DND-41 (cell line): ENCODE data around the gene VPS37B.

ENCODE experiments used
- ATAC-seq: fragments of 200-7000 bp; cut with Tn5 transposase; 3 replicates; pipeline ENCODE4 v1.9.1; 2021; ENCODE audit warnings: low read depth; ENCODE audit not compliant: insufficient read depth
- DNase-seq: peaks from one replicate; pipeline ENCODE4 v3.0.0-alpha.2; 2020
- H2AFZ ChIP-seq: 2 replicates; pipeline ENCODE4 v1.6.0; 2012; ENCODE audit warnings: low read depth, low read length
- H3K27ac ChIP-seq: 2 replicates; pipeline ENCODE4 v1.5.1; 2012; ENCODE audit warnings: low read length, inconsistent platforms
- H3K27me3 ChIP-seq: fragments of 200-600 bp; sonication (generic); 2 replicates; pipeline ENCODE4 v1.6.0; 2012; ENCODE audit warnings: low read length, mild to moderate bottlenecking, inconsistent platforms; ENCODE audit not compliant: insufficient read depth, poor library complexity
- H3K36me3 ChIP-seq: 2 replicates; pipeline ENCODE4 v1.5.1; 2012; ENCODE audit warnings: low read length, inconsistent platforms; ENCODE audit not compliant: insufficient read depth
- H3K4me1 ChIP-seq: 2 replicates; pipeline ENCODE4 v1.5.1; 2012; ENCODE audit warnings: mild to moderate bottlenecking, low read length; ENCODE audit not compliant: insufficient read depth
- H3K4me2 ChIP-seq: 2 replicates; pipeline ENCODE4 v1.6.0; 2012; ENCODE audit warnings: mild to moderate bottlenecking, moderate library complexity, low read length, inconsistent platforms; ENCODE audit not compliant: insufficient read depth
- H3K4me3 ChIP-seq, 2 experiments: fragments of 200-600 bp in 1 of 2; shearing (Covaris generic) in 1 of 2; 2 replicates each; pipeline ENCODE4 v1.5.1; 2012 to 2016; ENCODE audit warnings: inconsistent platforms in 2 of 2, low read length in 2 of 2, mild to moderate bottlenecking in 2 of 2, low read depth in 1 of 2, moderate library complexity in 1 of 2
- H3K79me2 ChIP-seq: 2 replicates; pipeline ENCODE4 v1.6.0; 2012; ENCODE audit warnings: low read length, inconsistent platforms; ENCODE audit not compliant: insufficient read depth
- H3K9ac ChIP-seq: 2 replicates; pipeline ENCODE4 v1.6.0; 2012; ENCODE audit warnings: low read depth, mild to moderate bottlenecking, inconsistent platforms, low read length, moderate library complexity
- H3K9me3 ChIP-seq: 2 replicates; pipeline ENCODE4 v1.5.1; 2012; ENCODE audit warnings: low read length, moderate library complexity, mild to moderate bottlenecking, inconsistent platforms; ENCODE audit not compliant: insufficient read depth, severe bottlenecking
- H4K20me1 ChIP-seq: 2 replicates; pipeline ENCODE4 v1.6.0; 2012; ENCODE audit warnings: low read length; ENCODE audit not compliant: insufficient read depth
- CTCF ChIP-seq: IDR thresholded peaks from 2 replicates; pipeline ENCODE4 v1.5.1; 2012; ENCODE audit warnings: borderline replicate concordance, low read length, moderate library complexity, mild to moderate bottlenecking; ENCODE audit not compliant: poor library complexity, severe bottlenecking; ENCODE audit errors: extremely low read depth
- EZH2 ChIP-seq: IDR thresholded peaks from 3 replicates; pipeline ENCODE4 v1.6.1; 2012; ENCODE audit warnings: borderline replicate concordance, low read depth, mild to moderate bottlenecking, moderate library complexity, low read length, inconsistent platforms; ENCODE audit not compliant: severe bottlenecking

Gene VPS37B

GRCh38 chr12:122830517-122831214 is 65.3 kb downstream of the VPS37B start:
- no peak overlapping the region for H3K4me3 ChIP-seq
- H3K9ac ChIP-seq, result no peak overlapping the region
- H3K27ac ChIP-seq, result no peak overlapping the region
- no peaks in the 10 kb centered on the region for H3K36me3 ChIP-seq
- H3K27me3 ChIP-seq, result no peaks in the 10 kb centered on the region
- H3K9me3 ChIP-seq, result no peaks in the 10 kb centered on the region
- no peaks in the 10 kb centered on the region for H3K79me2 ChIP-seq
- ATAC-seq, result no peak
- DNase-seq, result no peak
- TF ChIP-seq CTCF, result no peak
- TF ChIP-seq EZH2, result no peak
- peaks cover 8% of the 10 kb centered on the region for H3K4me1 ChIP-seq
- H2AFZ ChIP-seq, result no peak overlapping the region
- H4K20me1 ChIP-seq, result peaks cover 3% of the 10 kb centered on the region; the same call in 1 of the 2 replicates
- no peak overlapping the region for H3K4me2 ChIP-seq

- Histone ChIP-seq H2AFZ (no peak overlapping the region), H3K27me3 (no peaks in the 10 kb centered on the region), H3K36me3 (no peaks in the 10 kb centered on the region), H3K9me3 (no peaks in the 10 kb centered on the region), H3K9ac (no peak overlapping the region), H4K20me1 (no peaks in the 10 kb centered on the region), H3K4me3 (no peak overlapping the region), H3K4me1 (no peaks in the 10 kb centered on the region), H3K27ac (no peak overlapping the region), H3K79me2 (no peaks in the 10 kb centered on the region), H3K4me2 (no peak overlapping the region)
- ATAC-seq, result no peak
- no peak for TF ChIP-seq EZH2
- no peak for TF ChIP-seq CTCF
- DNase-seq, result no peak
These were observed 68.7 kb downstream of the VPS37B start for GRCh38 chr12:122827258-122827657.

- DNase-seq, result no peak
- no peaks in the 10 kb centered on the region for H3K4me1 ChIP-seq
- H3K9ac ChIP-seq, result no peak overlapping the region
These were observed 69.9 kb downstream of the VPS37B start for GRCh38 chr12:122825773-122826724.

More at GRCh38 chr12:122825773-122826724, 69.9 kb downstream of the VPS37B start:
- H3K27ac ChIP-seq, result no peak overlapping the region
- no peaks in the 10 kb centered on the region for H3K79me2 ChIP-seq
- no peaks in the 10 kb centered on the region for H4K20me1 ChIP-seq
- TF ChIP-seq CTCF (no peak), EZH2 (no peak)
- H3K4me3 ChIP-seq, result no peak overlapping the region
- ATAC-seq, result no peak
- H3K9me3 ChIP-seq, result no peaks in the 10 kb centered on the region
- H3K36me3 ChIP-seq, result no peaks in the 10 kb centered on the region
- H3K4me2 ChIP-seq, result no peak overlapping the region
- H2AFZ ChIP-seq, result no peak overlapping the region
- no peaks in the 10 kb centered on the region for H3K27me3 ChIP-seq
